SW480 (cell line): ENCODE measurements around the gene CCDC171.
"Not testable (repeated sequence)": the region's sequence is repeated elsewhere in the genome, so short reads cannot be mapped to it uniquely, and the experiment has no call there.

ENCODE experiments used
- DNase-seq: peaks from one replicate; pipeline ENCODE4 v3.0.0-alpha.2; 2016; ENCODE audit warnings: low spot score

CCDC171 gene

DNA sequence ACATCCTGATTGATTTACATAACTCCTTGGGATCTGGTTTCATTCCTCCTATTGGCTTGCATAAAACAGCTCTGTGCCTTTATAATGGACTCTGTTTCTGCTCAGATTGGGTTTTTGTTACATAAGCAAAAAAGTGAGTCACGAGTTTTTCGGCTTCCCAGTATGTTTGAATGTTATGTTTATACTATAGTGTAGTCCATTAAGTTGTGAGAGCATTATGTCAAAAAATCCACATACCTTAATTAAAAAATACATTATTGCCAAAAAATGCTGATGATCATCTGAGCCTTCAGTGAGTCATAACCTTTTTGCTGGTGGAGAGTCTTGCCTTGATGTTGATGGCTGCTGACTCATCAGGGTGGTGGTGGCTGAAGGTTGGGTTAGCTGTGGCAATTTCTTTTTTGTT is 144.6 kb downstream of the CCDC171 start:
- DNase-seq: no peak

DNA sequence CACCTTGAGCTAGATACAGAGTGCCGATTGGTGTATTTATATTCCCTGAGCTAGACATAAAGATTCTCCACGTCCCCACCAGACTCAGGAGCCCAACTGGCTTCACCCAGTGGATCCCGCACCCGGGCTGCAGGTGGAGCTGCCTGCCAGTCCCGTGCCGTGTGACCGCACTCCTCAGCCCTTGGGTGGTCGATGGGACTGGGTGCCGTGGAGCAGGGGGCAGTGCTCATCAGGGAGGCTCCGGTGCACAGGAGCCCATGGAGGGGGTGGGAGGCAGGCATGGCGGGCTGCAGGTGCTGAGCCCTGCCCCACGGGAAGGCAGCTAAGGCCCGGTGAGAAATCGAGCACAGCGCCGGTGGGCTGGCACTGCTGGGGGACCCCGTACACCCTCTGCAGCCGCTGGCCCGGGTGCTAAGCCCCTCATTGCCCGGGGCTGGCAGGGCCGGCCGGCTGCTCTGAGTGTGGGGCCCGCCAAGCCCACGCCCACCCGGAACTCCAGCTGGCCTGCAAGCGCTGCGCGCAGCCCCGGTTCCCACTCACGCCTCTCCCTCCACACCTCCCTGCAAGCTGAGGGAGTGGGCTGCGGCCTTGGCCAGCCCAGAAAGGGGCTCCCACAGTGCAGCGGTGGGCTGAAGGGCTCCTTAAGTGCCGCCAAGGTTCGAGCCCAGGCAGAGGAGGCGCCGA is 147.2 kb downstream of the CCDC171 start:
- DNase-seq: not testable (repeated sequence)

- no peak for DNase-seq
Measured at GRCh38 chr9:15707000-15707399, 154.2 kb downstream of the CCDC171 start.

GRCh38 chr9:15711531-15711930 is 158.7 kb downstream of the CCDC171 start:
- no peak for DNase-seq

- no peak for DNase-seq
Measured at GRCh38 chr9:15711931-15712330, 159.1 kb downstream of the CCDC171 start.

GRCh38 chr9:15714746-15715145 is 161.9 kb downstream of the CCDC171 start:
- no peak for DNase-seq

- no peak for DNase-seq
Measured at GRCh38 chr9:15717290-15717967, 164.6 kb downstream of the CCDC171 start.

DNA sequence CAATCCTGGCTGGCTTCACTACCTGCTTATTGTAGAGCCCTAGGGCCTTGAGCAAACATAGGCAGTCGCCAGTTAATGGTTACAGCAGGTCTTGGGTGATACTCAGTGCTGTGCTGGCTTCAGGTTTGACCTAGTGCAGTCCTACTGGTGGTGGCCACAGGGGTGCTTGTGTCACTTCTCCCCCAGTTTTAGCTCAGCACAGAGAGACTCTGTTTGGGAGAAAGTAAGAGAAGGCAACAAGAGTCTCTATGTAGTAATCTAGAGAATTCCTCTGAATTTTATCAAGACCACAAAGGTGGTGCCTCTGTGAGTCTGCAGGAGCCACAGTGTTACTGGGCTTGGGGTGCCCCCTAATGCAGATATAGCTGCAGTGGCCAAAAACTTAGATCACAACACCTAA is 165.6 kb downstream of the CCDC171 start:
- no peak for DNase-seq

DNA sequence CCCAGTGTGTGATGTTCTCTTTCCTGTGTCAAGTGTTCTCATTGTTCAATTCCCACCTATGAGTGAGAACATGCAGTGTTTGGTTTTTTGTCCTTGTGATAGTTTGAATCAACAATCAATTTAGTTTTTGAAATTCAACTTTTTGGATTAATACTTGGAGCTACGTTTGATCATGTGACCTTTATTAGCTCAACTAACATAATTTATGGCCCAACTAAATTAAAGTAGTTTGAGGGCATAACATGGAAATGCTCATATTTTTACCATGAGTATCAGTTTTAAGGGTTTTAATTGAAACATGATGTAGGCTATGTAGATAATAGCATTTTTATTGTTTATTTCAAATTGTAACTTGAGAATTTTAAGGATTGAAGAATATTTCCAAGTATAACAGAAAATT is 168.0 kb downstream of the CCDC171 start:
- DNase-seq: no peak

- no peak for DNase-seq
Measured at GRCh38 chr9:15722888-15723287, 170.0 kb downstream of the CCDC171 start.

DNA sequence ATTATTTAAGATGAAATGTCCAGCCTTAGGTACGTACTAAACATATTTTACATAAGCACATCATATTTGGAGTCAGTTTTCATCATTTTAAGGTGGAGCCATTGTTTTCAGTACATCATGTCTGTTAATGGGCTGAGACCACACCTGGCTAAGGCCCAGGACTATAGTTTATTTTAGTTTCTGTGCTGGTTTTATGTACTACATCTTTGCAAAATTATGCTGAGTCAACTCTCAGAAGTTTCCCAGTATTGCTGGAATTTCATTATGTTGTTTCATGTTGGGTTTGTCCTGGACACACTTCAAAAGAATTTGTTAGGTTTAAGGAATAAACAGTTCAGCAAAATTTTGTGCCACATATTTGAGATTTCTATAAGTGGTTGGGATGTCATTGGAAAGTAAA is 171.2 kb downstream of the CCDC171 start:
- no peak for DNase-seq

GRCh38 chr9:15724612-15725011 is 171.8 kb downstream of the CCDC171 start:
- no peak for DNase-seq

DNA sequence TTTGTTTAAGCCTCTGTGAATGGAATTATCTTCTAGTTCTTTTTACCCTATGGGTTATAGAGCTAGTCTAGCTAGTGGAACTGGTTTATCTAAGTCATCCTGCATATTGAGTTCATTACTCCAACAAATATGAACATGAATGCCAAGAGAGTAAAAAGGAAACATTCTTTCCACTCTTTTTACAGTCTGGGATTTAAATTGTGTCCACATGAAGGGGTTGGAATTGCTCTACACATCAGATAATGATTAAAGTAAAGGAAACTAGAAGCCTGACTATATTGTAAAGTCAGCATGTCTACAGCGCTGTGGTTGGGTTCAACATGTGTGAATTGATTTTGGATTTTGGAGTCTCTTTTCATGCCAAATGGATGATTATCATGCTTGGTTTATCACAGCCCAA is 173.1 kb downstream of the CCDC171 start:
- no peak for DNase-seq

DNA sequence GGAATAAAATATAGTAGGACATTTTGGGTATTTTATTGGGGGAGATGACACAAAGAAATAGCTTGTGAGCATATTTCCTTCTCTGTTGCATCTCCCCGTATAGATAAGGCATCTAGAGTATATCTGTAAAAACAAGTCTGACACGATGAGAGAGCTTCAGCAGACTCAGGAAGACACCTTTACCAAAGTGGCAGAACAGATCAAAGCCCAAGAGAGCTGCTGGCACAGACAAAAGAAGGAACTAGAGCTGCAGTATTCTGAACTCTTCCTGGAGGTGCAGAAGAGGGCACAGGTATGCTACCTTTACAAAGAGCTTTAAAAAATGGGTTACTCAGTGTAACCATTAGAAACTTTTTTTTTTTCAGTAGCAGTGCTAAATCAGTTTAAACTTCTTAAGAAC is 176.7 kb downstream of the CCDC171 start:
- DNase-seq: no peak

DNA sequence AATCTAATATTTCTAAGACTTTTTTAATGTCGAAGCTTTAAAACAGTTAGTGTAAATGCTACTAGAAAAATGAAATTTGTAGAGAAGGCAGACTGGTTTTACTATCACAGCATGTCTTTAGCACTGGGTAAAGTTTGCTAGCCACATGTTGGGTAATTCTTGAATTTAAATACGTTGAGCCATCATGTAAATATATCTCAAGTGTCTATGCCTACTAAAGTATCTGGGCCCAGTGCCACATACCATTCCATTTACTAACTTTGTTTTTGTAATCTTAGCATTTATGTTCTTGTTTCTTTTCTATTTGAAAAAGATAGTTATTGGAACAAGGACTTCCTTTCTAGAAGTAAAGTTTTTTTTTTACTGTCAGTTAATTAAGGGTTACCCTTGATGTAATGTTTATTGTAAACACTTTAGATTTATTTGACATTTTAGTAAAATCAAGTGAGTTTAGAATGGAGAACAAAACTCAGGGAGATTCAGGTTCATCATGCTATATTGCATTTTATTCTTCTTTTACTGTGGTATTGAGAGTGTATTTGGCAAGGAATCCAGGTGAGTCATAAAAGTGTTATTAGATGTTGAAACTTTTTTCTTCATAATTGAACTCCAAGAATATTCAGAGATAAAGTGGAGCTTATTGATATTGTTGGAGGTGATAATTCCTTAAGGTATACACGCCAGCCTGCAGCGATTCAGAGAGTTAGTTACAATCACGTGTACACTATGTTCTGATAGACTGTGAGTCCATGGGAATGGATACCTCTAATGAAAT is 182.4 kb downstream of the CCDC171 start:
- DNase-seq: no peak

DNA sequence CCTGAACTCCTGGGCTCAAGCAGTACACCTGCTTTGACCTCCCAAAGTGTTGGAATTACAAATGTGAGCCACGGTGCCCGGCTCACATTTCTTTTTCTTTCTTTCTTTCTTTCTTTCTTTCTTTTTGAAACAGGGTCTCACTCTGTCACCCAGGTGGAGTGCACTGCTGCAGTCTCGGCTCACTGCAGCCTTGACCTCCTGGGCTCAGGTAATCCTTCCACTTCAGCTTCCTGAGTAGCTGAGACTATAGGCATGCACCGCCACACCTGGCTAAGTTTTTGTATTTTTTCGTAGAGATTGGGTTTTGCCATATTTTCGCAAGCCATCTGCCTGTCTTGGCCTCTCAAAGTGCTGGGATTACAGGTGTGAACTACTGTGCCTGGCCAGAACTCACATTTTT is 183.7 kb downstream of the CCDC171 start:
- no peak for DNase-seq

GRCh38 chr9:15738011-15738410 is 185.2 kb downstream of the CCDC171 start:
- no peak for DNase-seq

GRCh38 chr9:15741015-15741414 is 188.2 kb downstream of the CCDC171 start:
- DNase-seq: no peak

DNA sequence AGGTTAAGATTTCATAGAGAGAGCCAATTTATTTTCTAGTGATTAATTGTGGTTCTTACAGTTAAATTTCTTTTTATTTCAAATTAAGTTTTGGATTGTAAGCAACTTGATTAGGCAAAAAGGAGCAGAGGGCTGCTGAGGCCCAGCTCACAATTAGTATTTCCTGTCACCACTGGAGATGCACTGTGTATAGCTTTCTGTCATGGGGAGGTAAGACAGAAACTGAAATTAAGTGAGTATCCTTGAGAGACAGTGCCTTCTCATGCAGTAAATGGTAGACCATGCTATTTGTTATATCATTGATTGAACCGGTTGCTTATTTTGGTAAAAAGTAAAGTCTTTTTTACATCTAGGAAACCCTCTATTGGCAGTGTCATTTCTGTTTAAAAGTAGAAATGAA is 190.7 kb downstream of the CCDC171 start:
- no peak for DNase-seq

- DNase-seq: no peak
Measured at GRCh38 chr9:15744196-15744595, 191.4 kb downstream of the CCDC171 start.

- DNase-seq: no peak
Measured at GRCh38 chr9:15746905-15747304, 194.1 kb downstream of the CCDC171 start.

DNA sequence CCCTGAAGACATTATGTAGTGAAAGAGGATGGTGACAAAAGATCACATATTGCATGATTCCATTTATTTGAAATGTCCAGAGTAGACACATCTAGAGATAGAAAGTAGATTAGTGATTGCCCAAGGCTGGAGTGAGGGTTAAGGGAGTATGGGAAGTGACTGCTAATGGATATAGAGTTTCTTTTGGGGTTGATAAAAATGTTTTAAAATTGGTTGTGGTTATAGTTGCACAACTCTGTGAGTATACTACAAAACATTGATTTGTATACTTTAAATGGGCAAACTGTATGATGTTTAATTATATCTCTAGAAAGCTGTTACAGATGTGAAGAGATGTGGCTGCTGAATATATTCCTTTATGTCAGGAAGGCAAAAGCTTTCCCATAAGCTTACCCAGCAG is 202.8 kb downstream of the CCDC171 start:
- DNase-seq: no peak

GRCh38 chr9:15761551-15761950 is 208.7 kb downstream of the CCDC171 start:
- no peak for DNase-seq
